Mucosa of descending colon (tissue), 3 donors: ENCODE data around the gene MACC1. TPM values are rescaled to one million over a fixed set of nuclear protein-coding genes. Genes with fewer than 3 reads are reported as not detected.

ENCODE experiments used
- ATAC-seq: fragments of 200-7000 bp; cut with Tn5 transposase; one replicate; pipeline ENCODE4 v1.9.1; 2020; ENCODE audit warnings: mild to moderate bottlenecking, moderate library complexity
- DNase-seq, 3 donors: peaks; one replicate each; pipeline ENCODE4 v3.0.0-alpha.2; 2020
- H3K36me3 ChIP-seq: fragments of 200-600 bp; one replicate; pipeline ENCODE4 v1.8.0; 2021; ENCODE audit warnings: low read depth, mild to moderate bottlenecking
- H3K4me1 ChIP-seq: fragments of 200-600 bp; one replicate; pipeline ENCODE4 v1.8.0; 2021; ENCODE audit warnings: low read depth, mild to moderate bottlenecking
- H3K4me3 ChIP-seq: fragments of 200-600 bp; one replicate; pipeline ENCODE4 v1.8.0; 2021; ENCODE audit warnings: mild to moderate bottlenecking
- H3K9me3 ChIP-seq: fragments of 200-600 bp; one replicate; pipeline ENCODE4 v1.8.0; 2021; ENCODE audit warnings: mild to moderate bottlenecking
- intact Hi-C, 2 donors: fragments of 100-400 bp; cut with DNase I in 1 of 2; cut with micrococcal nuclease in 1 of 2; formaldehyde crosslinking; loops; one replicate each; pipeline versions ENCODE4 v1.11.0 to v1.11.1; 2022; cut with DNase I, micrococcal nuclease
- total RNA-seq, 3 donors: library from RNA; stranded (reverse); fragmentation: NEBNext Ultra II Directional in 2 of 3; extraction: Animal tissue kit (Norgen Biotek cat#: 25700) in 2 of 3; gene quantifications; one replicate each; pipeline versions ENCODE4 v1.2.1 to v1.2.4, GENCODE V29; 2021 to 2023
- TF ChIP-seq, protein P1 (sequence below): fragments of 200-600 bp; IDR thresholded peaks from one replicate; pipeline ENCODE4 v1.8.0; 2022; ENCODE audit warnings: antibody characterized with exemption, mild to moderate bottlenecking
- donor health status: DM: no; HTN: no; CAD: no; lungs with moderate emphysema.
- donor health status: DM: no; HTN: no; CAD: no.
- donor health status: DM: no; HTN: yes; CAD: no.

The MACC1 gene
- total RNA-seq, 3 donors from 2014 or later: 4.3 to 16.0 (median 9.8) TPM

DNA sequence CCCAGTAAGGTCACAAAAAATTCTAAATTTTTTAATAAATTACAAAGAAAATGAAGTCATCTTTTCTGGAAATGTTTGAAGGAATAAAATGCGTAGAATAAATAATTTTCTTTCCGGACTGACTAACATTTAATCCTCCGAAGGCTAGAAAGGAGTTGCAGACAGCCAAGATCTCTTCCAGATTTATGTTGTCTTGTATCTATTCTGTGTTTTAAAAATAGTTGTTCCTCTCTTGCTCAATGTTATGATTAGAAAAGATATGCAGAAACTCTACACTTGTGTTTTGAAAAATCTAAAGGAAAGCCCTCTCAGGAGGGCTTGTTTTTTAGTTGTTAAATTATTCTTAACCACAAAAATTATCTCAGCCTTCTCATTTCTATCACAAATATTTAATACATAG, 70.7 kb downstream of the MACC1 start:
- Histone ChIP-seq H3K9me3 (no peaks in the 10 kb centered on the region), H3K4me3 (no peak overlapping the region), H3K36me3 (no peaks in the 10 kb centered on the region), H3K4me1 (peaks cover 7% of the 10 kb centered on the region)
- intact Hi-C loops: no loop called here
- TF ChIP-seq, protein P1, sequence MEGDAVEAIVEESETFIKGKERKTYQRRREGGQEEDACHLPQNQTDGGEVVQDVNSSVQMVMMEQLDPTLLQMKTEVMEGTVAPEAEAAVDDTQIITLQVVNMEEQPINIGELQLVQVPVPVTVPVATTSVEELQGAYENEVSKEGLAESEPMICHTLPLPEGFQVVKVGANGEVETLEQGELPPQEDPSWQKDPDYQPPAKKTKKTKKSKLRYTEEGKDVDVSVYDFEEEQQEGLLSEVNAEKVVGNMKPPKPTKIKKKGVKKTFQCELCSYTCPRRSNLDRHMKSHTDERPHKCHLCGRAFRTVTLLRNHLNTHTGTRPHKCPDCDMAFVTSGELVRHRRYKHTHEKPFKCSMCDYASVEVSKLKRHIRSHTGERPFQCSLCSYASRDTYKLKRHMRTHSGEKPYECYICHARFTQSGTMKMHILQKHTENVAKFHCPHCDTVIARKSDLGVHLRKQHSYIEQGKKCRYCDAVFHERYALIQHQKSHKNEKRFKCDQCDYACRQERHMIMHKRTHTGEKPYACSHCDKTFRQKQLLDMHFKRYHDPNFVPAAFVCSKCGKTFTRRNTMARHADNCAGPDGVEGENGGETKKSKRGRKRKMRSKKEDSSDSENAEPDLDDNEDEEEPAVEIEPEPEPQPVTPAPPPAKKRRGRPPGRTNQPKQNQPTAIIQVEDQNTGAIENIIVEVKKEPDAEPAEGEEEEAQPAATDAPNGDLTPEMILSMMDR: no peak
- no peak for ATAC-seq
- DNase-seq: no peak

DNA sequence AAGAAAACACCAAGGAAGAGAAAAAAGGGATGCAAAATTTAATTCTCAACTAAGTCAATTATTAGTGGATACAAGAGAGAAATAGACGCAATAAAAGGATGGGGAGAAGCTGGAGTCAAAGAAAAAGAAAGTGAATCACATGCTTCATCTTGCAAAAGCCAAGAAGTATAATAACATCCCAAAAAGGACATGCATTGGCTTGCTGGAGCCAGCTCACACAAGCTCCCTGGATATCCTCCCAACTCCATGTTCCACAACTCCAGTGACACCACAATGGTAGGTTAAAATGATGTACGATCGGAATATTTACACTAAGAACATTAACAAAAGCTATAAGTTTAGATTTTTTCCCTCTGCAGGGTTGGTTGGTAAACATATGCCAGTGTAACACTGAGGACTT, 72.4 kb downstream of the MACC1 start:
- intact Hi-C loops: no loop called here
- H3K36me3 ChIP-seq: no peaks in the 10 kb centered on the region
- ATAC-seq: no peak
- no peak for DNase-seq
- H3K9me3 ChIP-seq: no peaks in the 10 kb centered on the region
- H3K4me3 ChIP-seq: no peak overlapping the region
- TF ChIP-seq, protein P1: no peak
- H3K4me1 ChIP-seq: peaks cover 7% of the 10 kb centered on the region

DNA sequence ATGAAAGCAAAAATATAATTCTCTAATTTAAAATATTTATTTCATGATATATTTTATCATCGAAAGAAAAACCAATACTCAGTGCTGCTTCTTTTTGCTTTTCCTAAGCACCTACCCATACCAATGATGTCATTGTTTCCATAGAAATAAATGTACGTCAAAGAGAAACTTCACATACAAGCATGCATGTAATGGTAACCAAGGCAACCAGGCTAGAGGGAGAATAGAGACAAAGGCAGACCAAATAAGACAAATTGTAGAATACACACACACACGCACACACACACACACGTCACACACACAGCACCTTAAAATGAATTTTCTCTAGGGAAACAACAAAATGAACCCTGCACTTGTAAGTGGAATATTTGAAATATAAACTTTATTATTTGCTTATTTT, 75.5 kb downstream of the MACC1 start:
- TF ChIP-seq, protein P1: no peak
- intact Hi-C loops: no loop called here
- ATAC-seq: no peak

DNA sequence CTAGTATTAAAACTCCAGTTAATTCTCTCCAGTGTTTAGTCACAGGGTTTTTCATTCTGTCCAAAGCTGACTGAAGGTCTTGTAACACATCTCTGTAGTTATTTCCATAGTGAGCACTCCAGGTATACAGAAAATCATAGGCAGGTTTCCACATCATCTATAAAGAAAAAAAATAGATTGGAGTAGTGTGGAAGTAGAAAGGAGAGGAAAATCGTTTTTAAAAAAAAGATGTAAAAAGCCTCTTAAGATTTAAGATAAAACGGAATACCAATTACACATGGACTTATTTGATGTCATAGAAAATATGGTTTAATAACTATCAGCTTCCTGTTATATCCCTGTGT, 76.2 kb downstream of the MACC1 start:
- Histone ChIP-seq H3K9me3 (no peaks in the 10 kb centered on the region), H3K4me3 (no peak overlapping the region), H3K4me1 (no peaks in the 10 kb centered on the region), H3K36me3 (no peaks in the 10 kb centered on the region)
- ATAC-seq (no peak), DNase-seq (no peak)
- intact Hi-C loops: no loop called here
- TF ChIP-seq, protein P1: no peak

More for the DNA sequence above, 75.5 kb downstream of the MACC1 start:
- H3K9me3 ChIP-seq: no peaks in the 10 kb centered on the region
- H3K36me3 ChIP-seq: no peaks in the 10 kb centered on the region
- no peaks in the 10 kb centered on the region for H3K4me1 ChIP-seq
- no peak overlapping the region for H3K4me3 ChIP-seq
- no peak for DNase-seq

DNA sequence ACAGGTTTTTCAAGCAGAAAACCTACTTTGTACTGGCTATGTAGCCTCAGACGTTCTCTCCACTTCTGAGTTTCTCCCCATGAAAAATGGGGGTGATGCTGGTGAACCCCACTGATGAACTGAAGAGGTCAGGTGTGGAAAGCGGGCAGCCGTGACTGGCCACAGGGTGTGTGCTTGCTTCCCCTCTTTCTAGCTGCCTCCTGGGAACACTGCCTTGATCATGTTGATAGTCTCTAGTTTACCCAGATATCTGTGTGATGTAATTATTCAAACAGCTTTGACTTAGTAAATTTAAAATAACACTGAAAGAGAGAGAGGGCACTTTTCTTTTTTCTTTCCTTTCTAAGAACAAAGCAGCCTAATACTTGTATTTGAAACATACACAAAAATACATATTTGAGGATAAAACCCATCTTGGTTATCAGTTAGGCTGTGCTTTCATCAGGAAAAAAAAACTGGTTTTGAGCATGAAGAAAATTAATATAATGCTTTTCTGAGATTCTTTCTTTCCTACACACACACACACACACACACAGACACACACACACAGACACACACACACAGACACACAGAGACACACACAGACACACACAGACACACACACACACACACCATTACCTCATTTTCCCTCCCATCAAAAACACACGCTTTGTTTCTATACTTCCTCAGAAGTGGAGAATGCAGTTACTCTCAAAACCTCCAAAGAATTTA, 76.7 kb downstream of the MACC1 start:
- no peak overlapping the region for H3K4me3 ChIP-seq
- H3K9me3 ChIP-seq: no peaks in the 10 kb centered on the region
- no peak for ATAC-seq
- H3K4me1 ChIP-seq: no peaks in the 10 kb centered on the region
- intact Hi-C loops: no loop called here
- TF ChIP-seq, protein P1: no peak
- no peak for DNase-seq
- no peaks in the 10 kb centered on the region for H3K36me3 ChIP-seq

DNA sequence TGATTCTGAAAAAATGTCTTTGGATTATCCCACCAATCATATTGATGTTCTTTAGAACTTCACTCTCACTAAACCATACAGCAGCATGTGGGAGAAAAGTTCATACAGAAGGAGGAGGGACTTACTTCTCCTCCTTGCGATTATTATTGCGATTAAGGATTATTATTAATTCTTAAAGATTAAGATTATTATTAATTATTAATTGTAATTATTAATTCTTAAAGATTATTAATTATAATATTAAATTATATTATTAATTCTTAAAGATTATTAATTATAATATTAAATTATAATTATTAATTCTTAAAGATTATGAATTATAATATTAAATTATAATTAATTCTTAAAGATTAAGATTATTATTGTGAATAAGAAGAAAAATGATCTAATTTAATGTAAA, 80.5 kb downstream of the MACC1 start:
- Histone ChIP-seq H3K4me1 (no peaks in the 10 kb centered on the region), H3K4me3 (no peak overlapping the region), H3K9me3 (no peaks in the 10 kb centered on the region), H3K36me3 (no peaks in the 10 kb centered on the region)
- ATAC-seq (no peak), DNase-seq (no peak)
- TF ChIP-seq, protein P1: no peak
- intact Hi-C loops: no loop called here
